ENCODE data around the gene SYNE1.

SYNE1 gene

DNA sequence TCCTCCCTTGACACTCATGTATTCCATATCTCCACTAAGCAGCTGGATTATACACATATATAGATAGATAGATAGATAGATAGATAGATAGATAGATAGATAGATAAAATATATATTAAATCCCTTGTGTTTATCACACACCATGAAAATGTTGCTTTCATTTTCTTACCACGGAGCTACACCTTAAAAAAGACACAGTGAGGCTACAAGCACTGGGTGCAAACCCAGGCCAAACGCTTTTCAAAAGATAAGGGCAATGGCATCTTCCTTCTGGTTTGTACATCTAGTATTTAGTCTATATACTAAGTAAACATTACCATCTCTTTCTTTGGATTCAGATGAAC, 452.6 kb downstream of the SYNE1 start:
- no peak overlapping the region for H3K27ac ChIP-seq (replicated peaks)
- H3K27me3 ChIP-seq (ENCODE audit: insufficient read depth, poor library complexity, severe bottlenecking) = no peaks in the 10 kb centered on the region
- DNase-seq (ENCODE audit: low read depth in 1 of 2, low spot score in 1 of 2) = no peak
- no peak overlapping the region for H3K4me3 ChIP-seq (replicated peaks; ENCODE audit: insufficient read depth, low read length)
- TF ChIP-seq GABPA (IDR thresholded peaks at IDR 0.05; ENCODE audit: low read depth) (no peak), CTCF (IDR thresholded peaks at IDR 0.05; ENCODE audit: insufficient read depth, low read length) (no peak), SPI1 (IDR thresholded peaks at IDR 0.05; ENCODE audit: borderline replicate concordance, low read depth) (no peak), POLR2AphosphoS5 (IDR thresholded peaks at IDR 0.05; ENCODE audit: low read depth) (no peak)

GRCh38 chr6:152180601-152181000, 456.6 kb downstream of the SYNE1 start:
- H3K27me3 ChIP-seq (ENCODE audit: insufficient read depth, poor library complexity, severe bottlenecking) = no peaks in the 10 kb centered on the region
- no peak for TF ChIP-seq GABPA (IDR thresholded peaks at IDR 0.05; ENCODE audit: low read depth)
- TF ChIP-seq SPI1 (IDR thresholded peaks at IDR 0.05; ENCODE audit: borderline replicate concordance, low read depth) = no peak
- no peak for TF ChIP-seq POLR2AphosphoS5 (IDR thresholded peaks at IDR 0.05; ENCODE audit: low read depth)
- no peak for TF ChIP-seq CTCF (IDR thresholded peaks at IDR 0.05; ENCODE audit: insufficient read depth, low read length)
- no peak for TF ChIP-seq REST (IDR thresholded peaks at IDR 0.05; ENCODE audit: insufficient replicate concordance, low read depth)
- H3K27ac ChIP-seq (replicated peaks) = no peak overlapping the region
- no peak for DNase-seq (ENCODE audit: low read depth in 1 of 2, low spot score in 1 of 2)
- no peak overlapping the region for H3K4me3 ChIP-seq (replicated peaks; ENCODE audit: insufficient read depth, low read length)

DNA sequence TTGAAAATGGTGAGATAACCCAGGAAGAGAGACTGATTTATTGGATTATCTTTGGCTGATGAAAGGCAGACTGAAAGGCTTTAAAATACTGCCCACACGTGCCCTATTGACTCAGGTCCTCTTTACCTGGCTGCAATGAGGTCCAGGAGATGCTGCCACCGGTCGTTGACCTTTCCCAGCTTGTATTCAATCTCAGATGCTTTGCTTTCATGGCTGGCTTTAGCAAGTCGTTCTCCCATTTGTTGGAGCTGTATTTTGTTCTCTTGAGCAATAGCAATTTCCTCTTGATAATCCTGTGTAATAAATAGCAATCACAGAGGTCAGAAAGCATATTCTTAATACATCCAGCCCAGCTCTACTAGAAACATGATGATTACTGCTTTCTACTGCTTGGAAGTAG, 460.9 kb downstream of the SYNE1 start:
- TF ChIP-seq SPI1 (IDR thresholded peaks at IDR 0.05; ENCODE audit: borderline replicate concordance, low read depth) (no peak), REST (IDR thresholded peaks at IDR 0.05; ENCODE audit: insufficient replicate concordance, low read depth) (no peak), GABPA (IDR thresholded peaks at IDR 0.05; ENCODE audit: low read depth) (no peak), POLR2AphosphoS5 (IDR thresholded peaks at IDR 0.05; ENCODE audit: low read depth) (no peak), CTCF (IDR thresholded peaks at IDR 0.05; ENCODE audit: insufficient read depth, low read length) (no peak)
- DNase-seq (ENCODE audit: low read depth in 1 of 2, low spot score in 1 of 2) = no peak
- Histone ChIP-seq H3K27me3 (ENCODE audit: insufficient read depth, poor library complexity, severe bottlenecking) (no peaks in the 10 kb centered on the region), H3K4me3 (replicated peaks; ENCODE audit: insufficient read depth, low read length) (no peak overlapping the region), H3K27ac (replicated peaks) (no peak overlapping the region)

- Histone ChIP-seq H3K27me3 (ENCODE audit: insufficient read depth, poor library complexity, severe bottlenecking) (no peaks in the 10 kb centered on the region), H3K4me3 (replicated peaks; ENCODE audit: insufficient read depth, low read length) (no peak overlapping the region), H3K27ac (replicated peaks) (no peak overlapping the region)
- TF ChIP-seq REST (IDR thresholded peaks at IDR 0.05; ENCODE audit: insufficient replicate concordance, low read depth) = no peak
- TF ChIP-seq SPI1 (IDR thresholded peaks at IDR 0.05; ENCODE audit: borderline replicate concordance, low read depth) = no peak
- no peak for TF ChIP-seq CTCF (IDR thresholded peaks at IDR 0.05; ENCODE audit: insufficient read depth, low read length)
- no peak for TF ChIP-seq POLR2AphosphoS5 (IDR thresholded peaks at IDR 0.05; ENCODE audit: low read depth)
- no peak for TF ChIP-seq GABPA (IDR thresholded peaks at IDR 0.05; ENCODE audit: low read depth)
- DNase-seq (ENCODE audit: low read depth in 1 of 2, low spot score in 1 of 2) = no peak
These were observed 463.2 kb downstream of the SYNE1 start for GRCh38 chr6:152173957-152174356.

All from HL-60 (cell line).